SK-MEL-5 (cell line): ENCODE measurements around the gene KIFC3. TPM values are rescaled to one million over a fixed set of nuclear protein-coding genes. Genes with fewer than 3 reads are reported as not detected.
A peak's percentile ranks its signal among the peaks of the same experiment; 100 is the strongest.

ENCODE experiments used
- DNase-seq: peaks from one replicate; pipeline ENCODE4 v3.0.0-alpha.2; 2016; ENCODE audit warnings: low read depth, low spot score
- in situ Hi-C: cut with HindIII; loops from 2 replicates; pipeline ENCODE4 v1.10.0; 2016; ENCODE audit warnings: low sequenced_read_pairs, high pct_unique_total_duplicates, low pct_unique_long_range_greater_than_20kb
- total RNA-seq: library from RNA; depleted of rRNA; stranded (reverse); fragments of >200 nt; shearing (Covaris generic); gene quantifications from 2 replicates; pipeline ENCODE4 v1.2.3, GENCODE V29; 2014

KIFC3 gene
- total RNA-seq, 1 experiment from 2014 or later, result 68.1 TPM

DNA sequence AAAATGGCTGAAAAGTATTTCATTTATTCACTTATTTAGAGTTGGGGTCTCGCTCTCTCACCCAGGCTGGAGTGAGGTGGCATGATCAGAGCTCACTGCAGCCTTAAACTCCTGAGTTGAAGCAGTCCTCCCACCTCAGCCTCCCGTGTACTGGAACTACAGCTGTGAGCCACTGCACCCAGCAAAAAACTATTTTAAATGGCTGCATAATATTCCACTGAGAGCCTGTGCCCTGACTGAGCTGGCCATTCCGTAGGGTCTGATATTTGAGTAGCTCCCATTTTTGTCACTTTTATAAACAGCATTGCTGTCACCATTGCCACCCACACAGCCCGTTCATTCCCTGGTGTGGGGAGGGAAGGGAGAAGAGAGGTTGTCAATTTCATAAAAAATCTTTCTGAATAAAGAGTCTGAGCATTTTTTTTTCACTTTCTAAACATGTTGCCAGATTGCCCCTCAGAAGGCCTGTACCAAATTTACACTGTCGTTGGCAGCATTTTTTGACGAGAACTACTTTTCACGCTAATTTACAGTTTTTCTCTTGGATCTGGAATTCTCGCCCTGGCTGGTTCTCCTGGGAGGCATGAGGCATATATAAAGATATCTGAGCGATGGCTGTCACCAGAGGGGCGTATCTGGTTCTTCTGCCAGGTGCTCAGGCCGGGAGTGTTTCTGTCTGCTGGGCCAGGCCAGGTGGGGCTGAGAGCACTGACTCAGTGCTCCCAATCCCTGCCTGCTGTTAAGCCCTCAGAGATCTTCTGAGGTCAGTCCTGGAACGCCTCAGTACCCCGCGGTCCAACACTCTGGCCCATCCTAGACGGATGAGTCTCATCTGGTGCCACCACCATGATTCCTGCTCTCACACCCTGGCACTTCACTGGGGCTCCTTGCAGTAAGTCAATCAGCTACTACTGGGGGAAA is 7.2 kb upstream of the KIFC3 start:
- in situ Hi-C loops, result no loop called here
- no peak for DNase-seq

DNA sequence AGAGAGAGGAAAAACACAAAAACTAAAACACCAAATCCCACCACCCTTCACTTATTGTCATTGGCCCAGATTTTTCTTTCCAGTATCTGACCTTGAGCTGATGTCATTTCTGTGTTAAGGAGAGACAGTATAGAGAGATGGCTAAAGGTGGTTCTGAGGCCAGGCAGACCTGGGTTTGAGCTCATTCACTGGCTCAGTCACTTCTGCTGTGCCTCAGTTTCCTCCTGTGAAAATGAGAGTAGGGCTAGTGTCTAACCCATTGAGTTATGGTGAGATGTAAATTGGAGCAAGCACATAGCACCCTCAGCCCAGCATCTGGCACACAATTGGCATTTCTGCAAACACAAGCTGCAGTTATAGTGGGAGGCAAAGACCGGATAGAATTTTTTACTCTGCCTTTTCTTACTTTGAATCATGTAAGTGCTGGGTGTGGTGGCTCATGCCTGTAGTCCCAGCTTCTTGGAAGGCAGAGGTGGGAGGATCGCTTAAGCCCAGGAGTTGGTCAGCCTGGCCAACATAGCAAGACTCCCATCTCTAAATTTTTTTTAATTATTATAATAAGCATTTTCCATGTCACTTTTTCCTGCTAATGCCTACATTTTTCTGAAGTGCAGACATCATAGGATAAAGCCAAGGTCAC is 6.4 kb upstream of the KIFC3 start:
- in situ Hi-C loops, result no loop called here
- DNase-seq, result no peak

DNA sequence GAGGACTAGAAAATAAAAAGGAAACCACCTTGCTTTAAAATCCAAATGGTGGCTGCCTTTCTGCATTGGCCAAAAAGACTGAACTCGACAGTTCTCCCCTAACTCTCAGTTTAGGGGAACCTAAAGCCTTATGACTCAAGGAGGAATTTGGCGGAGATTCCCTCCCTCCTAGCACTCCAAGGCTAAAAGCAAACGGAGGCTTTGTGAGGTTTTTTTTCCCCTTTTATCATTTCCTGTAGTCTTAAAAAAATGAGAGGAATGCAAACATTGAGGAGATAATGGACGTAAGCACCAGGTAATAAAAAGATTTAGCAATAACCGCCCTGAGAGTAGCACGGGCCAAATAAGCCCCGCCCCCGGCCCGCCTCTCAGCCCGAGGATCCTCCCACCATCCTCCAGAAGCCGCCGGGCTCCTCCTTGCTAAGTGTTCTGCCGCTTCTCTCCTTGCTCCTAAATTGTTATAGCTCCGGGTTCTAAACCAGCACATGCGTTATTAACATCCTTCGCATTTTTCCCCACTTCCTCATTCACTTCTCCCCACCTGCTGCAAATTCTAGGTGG is 5.8 kb upstream of the KIFC3 start:
- DNase-seq, result peak; percentile 66
- in situ Hi-C loops, result no loop called here

DNA sequence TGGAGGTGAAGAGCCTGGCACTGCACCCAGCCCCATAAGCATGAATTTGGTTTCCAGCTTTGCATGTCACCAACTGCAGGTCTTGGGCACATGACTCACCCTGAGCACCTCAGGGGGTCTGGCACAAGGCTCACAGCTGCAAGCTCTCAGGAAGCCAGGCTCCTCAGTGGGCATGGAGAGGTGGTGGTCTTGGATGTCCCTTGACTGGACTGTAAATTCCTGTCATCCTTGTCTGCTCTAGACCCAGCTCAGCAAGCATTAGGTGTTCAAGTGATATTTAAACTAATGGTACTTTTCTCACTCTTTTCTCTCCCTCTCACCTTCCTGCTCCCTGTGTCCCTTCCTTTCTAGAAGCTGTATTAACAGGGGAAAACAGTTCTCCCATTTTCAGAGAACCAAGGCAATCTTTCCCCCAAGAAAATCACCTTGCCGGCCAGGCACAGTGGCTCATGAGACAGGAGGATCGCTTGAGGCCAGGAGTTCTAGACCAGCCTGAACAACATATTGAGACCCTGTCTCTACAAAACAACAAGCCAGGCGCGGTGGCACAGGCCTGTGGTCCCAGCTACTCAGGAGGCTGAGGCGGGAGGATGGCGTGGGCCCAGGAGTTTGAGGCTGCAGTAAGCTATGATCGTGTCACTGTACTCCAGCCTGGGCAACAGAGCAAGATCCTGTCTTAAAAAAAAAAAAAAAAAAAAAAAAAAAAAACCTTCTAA is 5.1 kb upstream of the KIFC3 start:
- DNase-seq, result peak; percentile 33

DNA sequence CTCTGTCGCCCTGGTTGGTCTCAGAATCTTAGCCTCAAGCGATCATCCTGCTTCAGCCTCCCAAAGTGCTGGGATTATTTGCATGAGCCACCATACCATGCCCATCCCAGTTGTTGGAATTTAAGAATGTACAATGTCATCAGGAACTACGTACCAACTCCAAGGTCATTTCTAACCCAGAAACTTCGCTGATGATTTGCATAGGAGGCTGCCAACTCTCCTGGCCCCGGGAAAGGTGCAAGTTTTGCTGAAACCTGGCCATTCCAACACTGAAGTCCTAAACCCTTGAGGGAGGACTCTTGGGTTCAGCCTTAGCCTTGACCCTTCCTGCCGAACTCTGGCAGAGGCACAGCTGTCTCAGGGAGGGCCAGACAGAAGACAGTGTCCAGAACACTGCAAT is 2.9 kb upstream of the KIFC3 start:
- no peak for DNase-seq
- in situ Hi-C loops, result no loop called here

More for the DNA sequence above, 5.1 kb upstream of the KIFC3 start:
- in situ Hi-C loops, result no loop called here

DNA sequence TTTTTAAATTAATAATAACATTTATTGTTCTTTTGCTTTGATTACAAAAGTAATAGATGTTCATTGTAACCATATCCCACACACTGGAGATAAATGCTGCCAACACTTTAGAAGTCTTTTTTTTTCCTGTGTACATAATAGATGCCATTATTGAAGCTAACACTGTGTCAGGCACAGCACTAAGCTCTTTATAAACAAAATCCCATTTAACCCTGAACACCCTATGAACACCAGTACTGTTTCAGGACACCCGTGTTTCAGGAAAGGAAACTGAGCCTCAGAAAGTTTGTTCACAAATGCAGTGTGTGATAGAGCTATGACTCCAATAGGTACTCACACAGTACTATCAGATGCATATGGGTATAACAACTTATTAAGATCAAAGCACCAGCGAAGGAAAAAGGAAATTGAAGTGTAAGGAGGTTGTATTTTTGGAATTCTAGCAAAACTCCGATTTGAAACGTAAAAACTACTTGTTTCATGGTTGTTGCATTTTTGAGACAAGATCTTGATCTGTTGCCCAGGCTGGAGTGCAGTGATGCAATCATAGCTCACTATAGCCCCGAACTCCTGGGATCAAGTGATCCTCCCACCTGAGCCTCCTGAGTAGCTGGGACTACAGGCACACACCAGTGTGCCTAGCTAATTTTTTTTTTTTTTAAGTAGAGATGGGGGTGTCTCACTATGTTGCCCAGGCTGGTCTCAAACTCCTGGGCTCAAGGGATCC is 2.0 kb upstream of the KIFC3 start:
- in situ Hi-C loops, result no loop called here
- DNase-seq, result no peak

DNA sequence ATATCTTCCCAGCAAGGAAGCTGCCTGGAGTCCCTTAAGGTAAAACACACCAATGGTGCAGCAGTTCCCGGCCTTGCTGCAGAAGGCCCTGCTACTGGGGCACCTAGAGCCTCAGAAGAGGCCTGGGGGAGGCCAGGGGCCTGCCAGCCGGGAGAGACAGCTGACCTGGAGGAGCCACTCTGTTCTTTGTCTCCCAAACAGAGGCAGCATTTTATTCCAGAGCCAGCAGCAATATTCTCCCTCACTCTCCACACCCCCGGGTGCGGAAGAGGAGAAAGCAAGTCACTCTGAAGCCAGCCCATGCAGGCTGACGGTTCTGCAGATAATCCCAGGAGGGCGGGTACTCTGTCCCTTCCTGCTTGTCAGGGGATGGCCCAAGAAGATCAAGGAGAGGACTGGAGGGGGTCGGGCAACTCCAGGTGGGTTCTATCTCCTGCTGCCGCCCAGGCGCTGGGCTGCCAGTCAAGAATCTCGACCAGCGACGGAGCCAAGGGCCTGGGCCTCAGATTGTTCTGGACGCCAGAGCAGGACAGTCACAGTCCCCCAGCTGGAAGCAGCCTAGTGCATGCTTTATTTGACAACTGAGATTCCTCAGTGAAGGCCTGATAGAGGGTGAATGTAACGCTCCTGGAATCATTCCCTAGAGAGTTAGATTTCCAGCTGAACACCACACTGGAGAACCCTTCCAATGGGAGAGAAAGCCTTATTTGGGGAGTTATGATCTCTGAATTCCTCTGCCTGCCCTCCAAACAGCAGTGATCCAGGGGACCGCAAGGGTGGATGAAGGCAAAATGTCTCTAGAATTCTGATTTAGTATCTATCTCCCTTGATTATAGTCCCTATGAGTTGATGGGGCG is 1.1 kb upstream of the KIFC3 start:
- in situ Hi-C loops, result no loop called here

DNA sequence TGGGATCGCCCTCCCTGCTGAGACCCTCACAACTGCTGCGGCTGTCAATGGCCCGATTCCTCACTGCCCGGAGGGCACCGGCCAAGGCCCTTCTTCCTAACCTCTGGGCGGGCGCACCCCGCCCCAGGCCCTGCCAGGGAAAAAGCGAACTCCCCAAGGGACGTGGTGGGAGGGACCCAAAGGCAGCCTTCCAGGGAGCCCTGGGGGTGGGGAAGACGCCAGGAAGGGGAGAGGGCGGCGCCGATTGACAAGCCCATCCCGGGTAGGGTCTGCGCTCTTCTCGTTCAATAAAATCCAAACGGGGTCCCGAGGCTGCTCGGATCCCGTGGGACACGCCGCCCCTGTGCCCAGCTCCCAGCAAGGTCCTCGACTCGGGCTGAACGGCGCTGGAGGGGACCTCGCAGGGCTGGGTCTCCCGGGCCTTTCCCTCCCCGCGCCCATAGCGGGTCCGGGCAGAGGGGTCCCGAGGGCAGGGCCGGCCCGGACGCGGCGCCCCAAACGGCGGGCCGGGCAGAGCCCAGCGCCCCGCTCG is 416 bp downstream of the KIFC3 start:
- no peak for DNase-seq
- in situ Hi-C loops, result no loop called here

More for the DNA sequence above, 1.1 kb upstream of the KIFC3 start:
- peak; percentile 93 for DNase-seq

DNA sequence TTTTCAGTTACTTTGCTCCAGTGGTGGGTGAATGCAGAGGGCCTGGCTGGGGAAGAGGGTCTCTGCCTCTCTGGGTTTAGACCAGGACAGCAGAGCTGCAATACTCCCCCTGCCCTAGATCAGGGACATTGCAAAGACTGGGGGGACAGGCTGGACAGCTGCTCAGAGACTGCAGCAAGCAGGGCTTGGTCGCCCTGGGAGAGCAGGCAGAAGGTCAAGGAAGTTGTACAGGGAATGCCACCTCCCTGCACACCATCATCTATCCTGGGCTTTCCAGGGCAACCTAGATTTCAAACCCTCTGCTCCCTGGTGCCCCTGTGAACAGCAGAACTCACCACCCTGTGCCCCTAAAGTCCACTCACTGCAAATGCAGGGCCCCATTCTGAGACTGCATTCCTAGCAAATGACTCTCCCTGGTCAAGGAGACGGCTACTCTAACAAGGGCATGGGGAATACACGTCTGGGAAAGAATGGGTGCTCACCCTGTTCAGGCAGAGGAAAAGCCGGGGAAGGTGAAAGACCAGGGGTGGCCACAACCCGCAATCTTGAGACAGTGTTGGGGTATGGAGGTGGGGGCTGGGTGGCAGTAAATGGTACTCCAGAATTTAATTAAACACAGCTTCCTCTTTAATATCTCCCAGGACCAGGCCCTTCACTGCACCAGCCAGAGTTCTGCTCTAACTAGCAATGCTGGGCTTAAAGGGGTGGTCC is 1.0 kb downstream of the KIFC3 start:
- peak; percentile 13 for DNase-seq
- in situ Hi-C loops, result no loop called here

DNA sequence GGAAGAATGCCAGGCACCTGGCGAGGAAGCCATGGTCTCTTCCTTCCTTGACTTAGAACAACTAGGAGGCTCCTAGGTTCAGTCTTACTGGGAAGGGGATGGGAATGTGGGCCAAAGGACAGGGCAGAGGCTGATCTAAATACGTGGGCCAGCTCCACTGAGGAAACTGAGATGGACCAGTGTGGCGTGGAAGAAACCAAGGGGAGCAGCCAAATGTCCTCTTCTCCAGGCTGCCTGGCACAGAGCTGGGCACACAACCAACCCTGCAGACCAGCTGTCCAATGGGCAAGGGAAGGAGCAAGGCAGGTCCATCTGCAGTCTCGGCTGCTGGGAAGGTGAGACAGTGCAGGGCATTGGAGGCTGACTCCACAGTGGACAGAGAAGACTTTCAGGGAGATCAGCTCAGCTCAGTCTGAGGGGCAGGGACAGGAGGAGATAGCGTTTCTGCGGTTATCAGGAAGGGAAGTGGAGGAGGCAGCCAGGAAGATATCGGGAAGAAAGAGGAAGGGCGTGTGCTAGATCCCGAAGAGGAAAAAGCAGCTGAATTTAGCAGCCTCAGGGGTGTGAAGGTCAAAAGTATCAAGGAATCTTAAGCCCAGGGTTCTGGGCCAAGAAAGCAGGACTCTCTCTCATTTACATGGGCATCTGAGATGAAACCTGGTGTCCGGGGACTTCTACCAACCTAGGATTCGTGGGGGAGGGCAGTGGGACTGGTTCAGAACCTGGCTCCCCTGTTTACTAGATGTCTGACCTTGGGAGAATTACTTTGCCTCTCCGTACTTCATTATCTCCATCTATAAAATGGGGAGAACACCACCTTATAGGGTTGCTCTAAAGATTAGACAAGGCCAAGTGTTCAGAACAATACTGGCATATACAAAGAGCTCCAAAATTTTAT is 1.8 kb downstream of the KIFC3 start:
- no peak for DNase-seq
- in situ Hi-C loops, result no loop called here

DNA sequence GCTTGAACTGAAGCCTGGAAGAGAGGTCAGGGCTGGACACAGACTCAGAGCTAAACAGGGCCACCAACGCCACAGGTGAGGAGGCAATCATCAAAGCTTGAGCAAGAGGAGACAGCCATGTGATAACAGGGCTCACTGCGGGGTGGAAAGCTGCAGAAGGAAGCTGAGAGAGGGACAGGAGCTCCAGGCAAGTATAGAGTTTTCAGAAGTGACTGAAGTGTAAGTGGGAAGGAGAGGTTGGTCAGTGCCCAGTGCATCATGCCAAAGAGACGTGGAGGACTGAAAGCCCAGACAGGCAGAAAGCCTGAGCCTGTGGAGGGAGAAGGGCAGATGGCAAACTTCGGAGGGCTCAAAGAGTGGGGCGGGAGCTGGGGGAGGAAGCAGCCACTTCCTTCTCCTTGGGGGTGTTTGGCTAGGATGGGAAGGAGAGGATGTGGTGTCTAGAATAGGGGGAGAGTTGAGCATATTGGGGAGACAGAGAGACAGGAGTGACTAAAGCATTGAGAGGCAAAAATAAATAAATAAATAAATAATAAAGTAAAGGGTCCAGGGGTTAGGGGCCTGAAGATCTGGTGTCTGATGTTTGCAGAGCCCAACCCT is 2.6 kb downstream of the KIFC3 start:
- DNase-seq, result no peak
- in situ Hi-C loops, result no loop called here

DNA sequence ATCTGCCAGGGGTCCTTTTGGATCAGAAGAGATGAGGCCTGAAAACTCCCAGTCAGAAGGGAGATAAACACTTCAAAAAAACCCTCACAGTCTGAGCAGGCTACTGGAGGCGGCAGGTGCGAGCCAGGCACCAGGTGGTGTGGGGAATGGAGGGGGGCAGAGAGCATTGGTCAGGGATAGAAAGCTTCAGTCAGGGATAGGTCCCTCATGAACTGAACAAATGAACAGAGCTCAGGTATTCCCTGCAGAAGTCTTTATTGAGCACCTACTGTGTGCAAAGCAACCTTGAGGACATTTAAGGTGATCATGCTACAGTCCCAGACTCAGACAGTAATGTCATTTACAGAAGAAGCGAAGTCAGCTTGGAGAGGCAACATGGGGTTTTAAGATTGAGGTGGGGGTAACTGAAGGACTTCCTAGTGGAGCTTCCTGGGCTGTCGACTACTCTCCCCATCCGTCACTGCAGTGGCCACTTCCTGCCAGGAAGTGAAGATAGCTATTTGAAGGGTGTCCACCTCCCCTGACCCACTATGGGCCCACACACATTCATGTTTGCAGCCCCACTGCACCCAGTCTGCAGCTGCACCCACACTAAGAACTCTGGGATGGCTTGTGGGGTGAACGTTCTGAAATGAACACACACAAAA is 3.2 kb downstream of the KIFC3 start:
- in situ Hi-C loops, result no loop called here
- no peak for DNase-seq

DNA sequence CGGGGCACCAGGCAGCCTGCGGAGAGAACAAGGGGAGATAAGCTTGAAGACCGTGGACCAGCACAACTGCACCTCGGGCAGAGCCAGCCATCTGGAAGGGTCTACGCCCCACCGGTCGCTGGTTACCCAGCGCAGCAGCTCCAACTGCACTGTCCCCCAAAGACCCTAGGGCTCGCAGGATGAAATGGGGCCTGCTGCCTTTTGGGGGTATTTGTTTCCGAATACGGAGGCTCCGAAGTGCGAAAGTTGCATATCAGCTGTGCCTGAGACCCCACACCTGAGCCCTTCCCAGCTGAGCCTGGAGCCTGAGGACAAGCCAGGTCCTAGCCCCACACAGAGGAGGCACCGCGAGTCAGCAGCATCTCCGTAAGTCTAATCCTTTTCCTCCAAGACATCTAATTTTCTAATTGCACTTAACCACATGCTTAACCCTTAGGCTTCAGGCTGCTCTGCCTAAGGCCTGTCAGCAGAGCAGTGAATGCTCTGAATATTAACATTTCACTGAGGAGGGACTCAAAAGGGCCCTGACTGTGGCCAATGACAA is 4.0 kb downstream of the KIFC3 start:
- in situ Hi-C loops, result no loop called here
- DNase-seq, result no peak
